KMS-11 (cell line): ENCODE results near the gene CPB2.
A peak's percentile ranks its signal among the peaks of the same experiment; 100 is the strongest.

ENCODE experiments used
- H2AFZ ChIP-seq: fragments of 200-600 bp; sonication (generic); 2 replicates; pipeline ENCODE4 v1.6.1; 2016; ENCODE audit warnings: antibody characterized with exemption, mixed run types, low read depth
- H3K27ac ChIP-seq: fragments of 200-600 bp; sonication (generic); 2 replicates; pipeline ENCODE4 v1.6.1; 2016; ENCODE audit warnings: mild to moderate bottlenecking, mixed run types
- H3K27me3 ChIP-seq: fragments of 200-600 bp; sonication (generic); 2 replicates; pipeline ENCODE4 v1.6.1; 2017; ENCODE audit warnings: mild to moderate bottlenecking, low read depth, mixed run types, moderate library complexity; ENCODE audit not compliant: insufficient read depth
- H3K36me3 ChIP-seq: fragments of 200-600 bp; sonication (generic); 2 replicates; pipeline ENCODE4 v1.6.1; 2017; ENCODE audit warnings: mild to moderate bottlenecking, mixed run types; ENCODE audit not compliant: insufficient read depth
- H3K4me1 ChIP-seq: fragments of 200-600 bp; sonication (generic); 2 replicates; pipeline ENCODE4 v1.6.1; 2016; ENCODE audit warnings: mild to moderate bottlenecking, low read depth, mixed run types; ENCODE audit not compliant: poor library complexity, severe bottlenecking
- H3K4me2 ChIP-seq: fragments of 200-600 bp; sonication (generic); 2 replicates; pipeline ENCODE4 v1.7.0; 2016; ENCODE audit warnings: mild to moderate bottlenecking, mixed run types
- H3K4me3 ChIP-seq: fragments of 200-600 bp; sonication (generic); IDR thresholded peaks from 2 replicates; pipeline ENCODE4 v1.6.1; 2017; ENCODE audit warnings: low read depth, low read length, mixed read lengths; ENCODE audit not compliant: insufficient read depth
- H3K79me2 ChIP-seq: fragments of 200-600 bp; sonication (generic); 2 replicates; pipeline ENCODE4 v1.6.1; 2016; ENCODE audit warnings: low read depth, mixed run types; ENCODE audit not compliant: insufficient read depth
- H3K9ac ChIP-seq: fragments of 200-600 bp; sonication (generic); 2 replicates; pipeline ENCODE4 v1.6.1; 2016; ENCODE audit warnings: mild to moderate bottlenecking, mixed run types
- H4K20me1 ChIP-seq: fragments of 200-600 bp; sonication (generic); 2 replicates; pipeline ENCODE4 v1.6.1; 2016; ENCODE audit warnings: mild to moderate bottlenecking, mixed run types; ENCODE audit not compliant: insufficient read depth
- CTCF ChIP-seq: fragments of 200-600 bp; sonication (generic); conservative IDR thresholded peaks from 2 replicates; pipeline ENCODE4 v1.6.1; 2017; ENCODE audit warnings: low read depth, mild to moderate bottlenecking, antibody characterized with exemption, low read length, moderate library complexity, mixed read lengths

Gene CPB2

GRCh38 chr13:46015366-46015765 is 89.5 kb downstream of the CPB2 start:
- no peaks in the 10 kb centered on the region for H3K36me3 ChIP-seq
- no peak overlapping the region for H3K27ac ChIP-seq

GRCh38 chr13:46012404-46012803 is 92.4 kb downstream of the CPB2 start:
- H3K27ac ChIP-seq: no peak overlapping the region

More at GRCh38 chr13:46015366-46015765, 89.5 kb downstream of the CPB2 start:
- H3K4me2 ChIP-seq: no peak overlapping the region
- no peak overlapping the region for H3K9ac ChIP-seq
- no peak overlapping the region for H2AFZ ChIP-seq
- no peaks in the 10 kb centered on the region for H4K20me1 ChIP-seq
- no peaks in the 10 kb centered on the region for H3K4me1 ChIP-seq
- no peaks in the 10 kb centered on the region for H3K27me3 ChIP-seq
- H3K79me2 ChIP-seq: no peaks in the 10 kb centered on the region
- no peak overlapping the region for H3K4me3 ChIP-seq
- no peak for TF ChIP-seq CTCF

GRCh38 chr13:46010148-46010547 is 94.7 kb downstream of the CPB2 start:
- H3K9ac ChIP-seq: no peak overlapping the region
- no peak overlapping the region for H3K27ac ChIP-seq
- H3K36me3 ChIP-seq: no peaks in the 10 kb centered on the region
- H4K20me1 ChIP-seq: no peaks in the 10 kb centered on the region
- no peak overlapping the region for H2AFZ ChIP-seq
- H3K4me1 ChIP-seq: no peaks in the 10 kb centered on the region
- H3K4me2 ChIP-seq: no peak overlapping the region
- H3K4me3 ChIP-seq: no peak overlapping the region
- peak; percentile 36; the same call in 1 of the 2 replicates for TF ChIP-seq CTCF
- H3K79me2 ChIP-seq: no peaks in the 10 kb centered on the region
- no peaks in the 10 kb centered on the region for H3K27me3 ChIP-seq

More at GRCh38 chr13:46012404-46012803, 92.4 kb downstream of the CPB2 start:
- Histone ChIP-seq H3K27me3 (no peaks in the 10 kb centered on the region), H4K20me1 (no peaks in the 10 kb centered on the region), H3K36me3 (no peaks in the 10 kb centered on the region), H3K9ac (no peak overlapping the region), H3K4me1 (no peaks in the 10 kb centered on the region), H3K79me2 (no peaks in the 10 kb centered on the region), H3K4me2 (no peak overlapping the region), H3K4me3 (no peak overlapping the region), H2AFZ (no peak overlapping the region)
- TF ChIP-seq CTCF: no peak

- Histone ChIP-seq H3K36me3 (no peaks in the 10 kb centered on the region), H3K4me3 (no peak overlapping the region), H2AFZ (no peak overlapping the region), H3K27me3 (no peaks in the 10 kb centered on the region), H3K79me2 (no peaks in the 10 kb centered on the region), H3K4me2 (no peak overlapping the region), H4K20me1 (no peaks in the 10 kb centered on the region), H3K27ac (no peak overlapping the region), H3K4me1 (no peaks in the 10 kb centered on the region), H3K9ac (no peak overlapping the region)
- no peak for TF ChIP-seq CTCF
Observed at GRCh38 chr13:46008631-46009030, 96.2 kb downstream of the CPB2 start.
